Measurements from ENCODE around the gene PRR20C. TPM values are rescaled to one million over a fixed set of nuclear protein-coding genes. Genes with fewer than 3 reads are reported as not detected.

Gene PRR20C
- total RNA-seq, 2 donors from 2014 or later = not detected

Other genes starting within 250 kb of the PRR20C start
- gene PRR20A, start 13.1 kb upstream of the PRR20C start, total RNA-seq = not detected
- not detected for gene PRR20B, start 6.6 kb upstream of the PRR20C start, total RNA-seq
- gene PRR20D, start 6.6 kb downstream of the PRR20C start, total RNA-seq = not detected
- not detected for gene PRR20E, start 13.1 kb downstream of the PRR20C start, total RNA-seq